ENCODE data around the gene ZNF525. TPM values are rescaled to one million over a fixed set of nuclear protein-coding genes. Genes with fewer than 3 reads are reported as not detected.

The ZNF525 gene
- 1.2 and 2.5 TPM in 2 replicates for total RNA-seq

DNA sequence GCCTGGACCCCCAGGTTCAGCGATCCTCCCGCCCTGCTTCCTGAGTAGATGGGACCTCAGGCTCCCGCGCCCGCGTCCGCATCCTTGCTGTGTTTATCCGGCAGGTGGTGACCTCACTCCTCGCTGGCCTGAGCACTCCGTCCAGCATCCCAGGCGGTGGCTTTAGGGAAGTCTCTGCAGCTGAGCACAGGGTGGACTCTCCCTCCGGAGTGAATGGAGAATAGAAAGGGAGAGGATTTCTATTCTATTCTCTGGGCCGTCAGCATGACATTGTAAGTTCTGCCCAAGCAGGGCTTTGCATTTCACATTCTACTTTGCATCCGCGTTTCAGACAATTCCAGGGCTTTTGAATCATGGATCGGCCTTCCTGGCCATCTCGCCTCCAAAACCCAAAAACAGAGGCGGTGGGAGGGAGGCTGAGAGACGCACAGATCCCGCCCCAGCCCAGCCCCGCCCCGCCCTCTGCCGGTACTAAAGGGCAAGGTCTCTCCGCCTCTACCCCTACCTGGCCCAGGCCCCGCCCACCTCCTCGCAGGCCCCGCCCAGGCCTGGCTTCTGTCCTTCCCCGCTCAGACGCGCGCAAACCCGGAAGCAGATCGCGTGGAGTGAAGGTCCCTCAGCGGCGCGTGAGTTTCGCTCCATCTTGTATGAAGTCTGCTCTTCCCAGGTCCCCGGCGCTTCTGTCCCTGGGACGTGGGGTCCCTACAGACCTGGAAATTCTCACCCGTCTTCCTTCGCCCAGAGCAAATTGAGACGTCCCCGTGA, at the start of gene ZNF525:
Gene ZNF525 (plus strand): TSS at position 572 of the 765 bp plus-strand sequence. CDS start 6,577 bp downstream, outside the sequence.

GRCh38 chr19:53333463-53334449, 31.7 kb upstream of the ZNF525 start, which contains the start of gene ZNF845:
Gene ZNF845 (plus strand): TSS chr19:53333749. CDS start chr19:53341308, 7,559 bp downstream.

GRCh38 chr19:53394974-53395839, 29.7 kb downstream of the ZNF525 start, which contains the start of gene ZNF765:
Gene ZNF765 (plus strand): TSS chr19:53395149. CDS start chr19:53398016, 2,867 bp downstream.

DNA sequence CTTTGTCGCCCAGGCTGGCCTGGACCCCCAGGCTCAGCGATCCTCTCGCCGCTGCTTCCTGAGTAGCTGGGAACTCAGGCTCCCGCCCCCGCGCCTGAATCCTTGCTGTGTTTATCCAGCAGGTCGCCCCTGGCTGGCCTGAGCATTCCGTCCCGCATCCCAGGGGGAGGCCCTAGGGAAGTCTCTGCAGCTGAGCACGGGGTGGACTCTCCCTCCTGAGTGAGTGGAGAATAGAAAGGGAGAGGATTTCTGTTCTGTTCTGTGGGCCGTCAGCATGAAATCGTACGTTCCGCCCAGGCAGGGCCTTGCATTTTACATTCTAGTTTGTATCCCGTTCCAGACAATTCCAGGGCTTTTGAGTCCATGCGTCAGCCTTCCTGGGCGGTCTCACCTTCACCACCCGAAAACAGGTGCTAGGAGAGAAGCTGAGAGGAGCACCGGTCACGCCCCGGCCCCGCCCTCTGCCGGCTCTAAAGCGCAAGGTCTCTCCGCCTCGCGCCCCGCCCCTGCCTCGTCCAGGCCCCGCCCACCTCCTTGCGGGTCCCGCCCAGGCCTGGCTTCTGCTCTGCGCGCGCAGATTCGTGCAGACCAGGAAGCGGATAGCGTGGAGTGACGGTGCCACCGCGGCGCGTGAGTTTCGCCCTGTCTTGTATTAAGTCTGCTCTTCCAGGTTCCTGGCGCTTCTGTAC, 66.0 kb downstream of the ZNF525 start, which contains the start of gene ZNF761:
Gene ZNF761 (plus strand): TSS at position 586 of the 689 bp plus-strand sequence. CDS start 15,285 bp downstream, outside the sequence.

Other genes starting within 250 kb of the ZNF525 start
- 3.7 and 8.7 TPM in 2 replicates for gene ZNF415, start 232.8 kb upstream of the ZNF525 start, total RNA-seq
- 2.3 and 7.0 TPM in 2 replicates for gene ZNF347, start 206.7 kb upstream of the ZNF525 start, total RNA-seq
- 0.65 and 3.8 TPM in 2 replicates for gene ZNF665, start 172.3 kb upstream of the ZNF525 start, total RNA-seq
- 9.2 and 25.4 TPM in 2 replicates for gene ZNF677, start 110.8 kb upstream of the ZNF525 start, total RNA-seq
- gene VN1R2, start 107.4 kb upstream of the ZNF525 start, total RNA-seq: not detected in 2 replicates
- gene VN1R4, start 98.0 kb upstream of the ZNF525 start, total RNA-seq: not detected in 2 replicates
- gene ZNF845, start 32.0 kb upstream of the ZNF525 start, total RNA-seq: 4.4 and 5.5 TPM in 2 replicates
- 6.1 and 8.5 TPM in 2 replicates for gene ZNF765, start 29.4 kb downstream of the ZNF525 start, total RNA-seq
- gene ZNF761, start 66.3 kb downstream of the ZNF525 start, total RNA-seq: 5.9 and 11.7 TPM in 2 replicates
- 1.5 and 2.5 TPM in 2 replicates for gene ZNF813, start 102.0 kb downstream of the ZNF525 start, total RNA-seq
- 3.1 and 15.9 TPM in 2 replicates for gene ZNF331, start 172.4 kb downstream of the ZNF525 start, total RNA-seq

All from epithelial cell of alveolus of lung (primary cell).